Keratinocyte (primary cell): ENCODE data around the gene SEMA7A.

ENCODE experiments used
- EZH2 ChIP-seq: IDR thresholded peaks from one replicate; pipeline ENCODE4 v1.6.1; 2012; ENCODE audit warnings: inconsistent platforms, mild to moderate bottlenecking, low read length, moderate library complexity
- TF ChIP-seq, protein P1 (sequence below), 3 experiments: IDR thresholded peaks in 1 of 3; conservative IDR thresholded peaks in 1 of 3; optimal IDR thresholded peaks in 1 of 3; 2 replicates in 2 of 3; 3 replicates in 1 of 3; pipeline versions ENCODE3 to v1.5.1; 2011; ENCODE audit warnings: low read length in 3 of 3, mild to moderate bottlenecking in 3 of 3, moderate library complexity in 2 of 3, control low read depth in 1 of 3, inconsistent platforms in 1 of 3; ENCODE audit not compliant: insufficient read depth in 2 of 3; ENCODE audit errors: extremely low read depth in 1 of 3

DNA sequence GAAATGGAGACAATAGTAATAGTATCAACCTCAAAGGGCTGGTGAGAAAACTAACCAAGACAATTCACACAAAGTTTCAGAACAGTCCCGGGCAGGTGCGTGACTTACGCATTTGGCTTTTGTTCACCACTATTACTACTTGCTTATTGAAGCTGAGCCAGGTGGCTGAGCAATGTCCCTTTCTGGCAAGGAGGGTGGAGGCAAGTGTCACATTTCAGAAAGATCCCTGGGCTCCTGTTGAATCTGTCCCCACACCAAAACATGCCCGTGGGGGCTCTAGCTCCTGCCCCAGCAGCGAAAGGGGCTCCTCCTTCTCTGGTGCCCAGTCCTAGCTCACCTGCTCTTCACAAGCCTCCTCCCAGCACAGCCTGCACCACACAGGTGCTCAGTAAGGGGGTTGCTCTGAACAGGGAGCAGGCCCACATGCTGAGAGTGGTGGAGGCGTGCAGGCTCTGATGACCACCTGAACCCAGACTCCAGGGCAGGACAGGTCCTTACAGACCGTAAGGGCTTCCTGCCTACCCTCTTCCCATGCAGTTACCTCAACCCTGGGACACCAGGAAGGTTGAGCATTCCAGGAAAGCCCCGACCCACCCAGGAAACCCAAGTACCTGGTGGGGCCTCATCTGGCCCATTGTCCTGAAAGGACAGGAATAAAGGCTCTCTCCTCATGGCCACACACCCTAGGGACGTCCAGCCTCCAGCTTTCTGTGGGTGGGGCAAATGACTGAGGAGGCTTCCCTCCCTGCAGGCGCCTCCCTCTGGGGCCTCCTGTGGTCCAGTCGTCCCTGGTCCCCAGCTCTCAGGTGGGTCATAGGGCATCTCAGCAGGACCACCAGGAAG is 32.6 kb downstream of the SEMA7A start:
- no peak for TF ChIP-seq EZH2
- TF ChIP-seq, protein P1, sequence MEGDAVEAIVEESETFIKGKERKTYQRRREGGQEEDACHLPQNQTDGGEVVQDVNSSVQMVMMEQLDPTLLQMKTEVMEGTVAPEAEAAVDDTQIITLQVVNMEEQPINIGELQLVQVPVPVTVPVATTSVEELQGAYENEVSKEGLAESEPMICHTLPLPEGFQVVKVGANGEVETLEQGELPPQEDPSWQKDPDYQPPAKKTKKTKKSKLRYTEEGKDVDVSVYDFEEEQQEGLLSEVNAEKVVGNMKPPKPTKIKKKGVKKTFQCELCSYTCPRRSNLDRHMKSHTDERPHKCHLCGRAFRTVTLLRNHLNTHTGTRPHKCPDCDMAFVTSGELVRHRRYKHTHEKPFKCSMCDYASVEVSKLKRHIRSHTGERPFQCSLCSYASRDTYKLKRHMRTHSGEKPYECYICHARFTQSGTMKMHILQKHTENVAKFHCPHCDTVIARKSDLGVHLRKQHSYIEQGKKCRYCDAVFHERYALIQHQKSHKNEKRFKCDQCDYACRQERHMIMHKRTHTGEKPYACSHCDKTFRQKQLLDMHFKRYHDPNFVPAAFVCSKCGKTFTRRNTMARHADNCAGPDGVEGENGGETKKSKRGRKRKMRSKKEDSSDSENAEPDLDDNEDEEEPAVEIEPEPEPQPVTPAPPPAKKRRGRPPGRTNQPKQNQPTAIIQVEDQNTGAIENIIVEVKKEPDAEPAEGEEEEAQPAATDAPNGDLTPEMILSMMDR (optimal IDR thresholded peaks at IDR 0.05 in 1 of 3, IDR thresholded peaks at IDR 0.05 in 1 of 3, conservative IDR thresholded peaks at IDR 0.05 in 1 of 3; ENCODE audit: extremely low read depth in 1 of 3, insufficient read depth in 2 of 3, low read length in 3 of 3): no peak
